A673 (cell line): ENCODE measurements around the gene NYNRIN. TPM values are rescaled to one million over a fixed set of nuclear protein-coding genes. Genes with fewer than 3 reads are reported as not detected.
"Not testable (repeated sequence)": the region's sequence is repeated elsewhere in the genome, so short reads cannot be mapped to it uniquely, and the experiment has no call there.

Experiments used
- BruUV-seq: library from RNA; stranded (reverse); fragments of 400-500 nt; replicated peaks from 2 replicates; lab custom pipeline; 2021; lab: Mats Ljungman, UMichigan
- CTCF ChIA-PET: fragments of 300-600 bp; sonication (Branson Sonifier 250); formaldehyde crosslinking; loops from one replicate; lab custom pipeline; 2022; ENCODE audit warnings: antibody characterized with exemption; lab: Charles Lee
- POLR2A ChIA-PET: fragments of 300-600 bp; sonication (Branson Sonifier 250); formaldehyde crosslinking; loops from one replicate; lab custom pipeline; 2022; ENCODE audit warnings: antibody characterized with exemption; ENCODE audit not compliant: low non-redundant PET; lab: Charles Lee
- DNase-seq: peaks from one replicate; pipeline ENCODE4 v3.0.0-alpha.2; 2015; ENCODE audit warnings: low spot score
- H3K27ac ChIP-seq: fragments of 200-600 bp; sonication (generic); 2 replicates; pipeline ENCODE4 v1.5.1; 2016; ENCODE audit warnings: mixed run types, low read depth, mild to moderate bottlenecking, mixed read lengths, antibody characterized with exemption, low read length; ENCODE audit not compliant: poor library complexity, severe bottlenecking
- H3K27me3 ChIP-seq: fragments of 200-600 bp; sonication (generic); replicated peaks from 2 replicates; pipeline ENCODE4 v1.6.1; 2017; ENCODE audit warnings: mixed run types, low read depth, mild to moderate bottlenecking, mixed read lengths, antibody characterized with exemption, low read length; ENCODE audit not compliant: insufficient read depth, poor library complexity
- H3K36me3 ChIP-seq: fragments of 200-600 bp; sonication (generic); 2 replicates; pipeline ENCODE4 v1.6.1; 2016; ENCODE audit warnings: mixed run types, mild to moderate bottlenecking, mixed read lengths, antibody characterized with exemption, low read length; ENCODE audit not compliant: insufficient read depth, poor library complexity, severe bottlenecking
- H3K4me1 ChIP-seq: fragments of 200-600 bp; sonication (generic); 2 replicates; pipeline ENCODE4 v1.6.1; 2017; ENCODE audit warnings: mixed run types, mild to moderate bottlenecking, mixed read lengths, antibody characterized with exemption, low read length; ENCODE audit not compliant: insufficient read depth, poor library complexity, severe bottlenecking
- H3K4me3 ChIP-seq: fragments of 200-600 bp; sonication (generic); 2 replicates; pipeline ENCODE4 v1.5.1; 2016; ENCODE audit warnings: low read depth, mixed run types, mild to moderate bottlenecking, mixed read lengths, low read length; ENCODE audit not compliant: poor library complexity, severe bottlenecking
- H3K9me3 ChIP-seq: fragments of 200-600 bp; sonication (generic); 2 replicates; pipeline ENCODE4 v1.6.1; 2016; ENCODE audit warnings: mixed run types, low read depth, mild to moderate bottlenecking, mixed read lengths, antibody characterized with exemption, low read length; ENCODE audit not compliant: poor library complexity, severe bottlenecking
- EZH2 ChIP-seq: fragments of 200-600 bp; sonication (generic); IDR thresholded peaks from 2 replicates; pipeline ENCODE4 v1.6.1; 2017; ENCODE audit warnings: borderline replicate concordance, low read depth, mild to moderate bottlenecking, mixed read lengths, antibody characterized with exemption, low read length; ENCODE audit not compliant: poor library complexity, severe bottlenecking
- intact Hi-C: fragments of 100-400 bp; cut with micrococcal nuclease; formaldehyde crosslinking; loops from one replicate; pipeline ENCODE4 v1.10.0; 2022; ENCODE audit not compliant: unreplicated experiment
- total RNA-seq: library from RNA; stranded (reverse); gene quantifications from 2 replicates; pipeline ENCODE4 v1.2.3, GENCODE V29; 2021
- TF ChIP-seq, protein P1 (sequence below): fragments of 300-800, 200-600 bp; sonication (generic); conservative IDR thresholded peaks from 2 replicates; pipeline ENCODE4 v1.5.1; 2017; ENCODE audit warnings: low read depth, mild to moderate bottlenecking, antibody characterized with exemption, low read length, moderate library complexity, mixed read lengths

The NYNRIN gene
- total RNA-seq, 1 experiment from 2014 or later: 8.6 TPM

GRCh38 chr14:24442240-24443052 lies 43.6 kb downstream of the NYNRIN start, which contains the start of gene SDR39U1:
TSS of gene SDR39U1 (minus strand) at chr14:24442776. CDS start at chr14:24442769, 7 bp downstream.
- TF ChIP-seq EZH2: no peak
- TF ChIP-seq, protein P1, sequence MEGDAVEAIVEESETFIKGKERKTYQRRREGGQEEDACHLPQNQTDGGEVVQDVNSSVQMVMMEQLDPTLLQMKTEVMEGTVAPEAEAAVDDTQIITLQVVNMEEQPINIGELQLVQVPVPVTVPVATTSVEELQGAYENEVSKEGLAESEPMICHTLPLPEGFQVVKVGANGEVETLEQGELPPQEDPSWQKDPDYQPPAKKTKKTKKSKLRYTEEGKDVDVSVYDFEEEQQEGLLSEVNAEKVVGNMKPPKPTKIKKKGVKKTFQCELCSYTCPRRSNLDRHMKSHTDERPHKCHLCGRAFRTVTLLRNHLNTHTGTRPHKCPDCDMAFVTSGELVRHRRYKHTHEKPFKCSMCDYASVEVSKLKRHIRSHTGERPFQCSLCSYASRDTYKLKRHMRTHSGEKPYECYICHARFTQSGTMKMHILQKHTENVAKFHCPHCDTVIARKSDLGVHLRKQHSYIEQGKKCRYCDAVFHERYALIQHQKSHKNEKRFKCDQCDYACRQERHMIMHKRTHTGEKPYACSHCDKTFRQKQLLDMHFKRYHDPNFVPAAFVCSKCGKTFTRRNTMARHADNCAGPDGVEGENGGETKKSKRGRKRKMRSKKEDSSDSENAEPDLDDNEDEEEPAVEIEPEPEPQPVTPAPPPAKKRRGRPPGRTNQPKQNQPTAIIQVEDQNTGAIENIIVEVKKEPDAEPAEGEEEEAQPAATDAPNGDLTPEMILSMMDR: 0 out of 2 replicates have a peak, but pooled peaks have one; percentile 9
- ChIA-PET POLR2A (interaction anchor here (0.5 kb wide), 1 partner anchor 11 kb away, joined by 6 read pairs; no protein-coding TSS in a partner anchor), CTCF (interaction anchor here (0.6 to 1.4 kb wide), 5 partner anchors 11 to 268 kb away, joined by 3 to 13 read pairs (median 5); partner anchors contain the start of gene TINF2)
- intact Hi-C loops: no loop called here
- Histone ChIP-seq H3K27me3 (no peaks in the 10 kb centered on the region), H3K4me1 (peaks cover 12% of the 10 kb centered on the region), H3K9me3 (no peaks in the 10 kb centered on the region), H3K27ac (peak within 1 kb of the TSS; percentile 97), H3K4me3 (peak within 1 kb of the TSS; percentile 76), H3K36me3 (peaks cover 39% of the 10 kb centered on the region)
- DNase-seq: peak; percentile 99
- BruUV-seq: TSS peak; percentile 53

DNA sequence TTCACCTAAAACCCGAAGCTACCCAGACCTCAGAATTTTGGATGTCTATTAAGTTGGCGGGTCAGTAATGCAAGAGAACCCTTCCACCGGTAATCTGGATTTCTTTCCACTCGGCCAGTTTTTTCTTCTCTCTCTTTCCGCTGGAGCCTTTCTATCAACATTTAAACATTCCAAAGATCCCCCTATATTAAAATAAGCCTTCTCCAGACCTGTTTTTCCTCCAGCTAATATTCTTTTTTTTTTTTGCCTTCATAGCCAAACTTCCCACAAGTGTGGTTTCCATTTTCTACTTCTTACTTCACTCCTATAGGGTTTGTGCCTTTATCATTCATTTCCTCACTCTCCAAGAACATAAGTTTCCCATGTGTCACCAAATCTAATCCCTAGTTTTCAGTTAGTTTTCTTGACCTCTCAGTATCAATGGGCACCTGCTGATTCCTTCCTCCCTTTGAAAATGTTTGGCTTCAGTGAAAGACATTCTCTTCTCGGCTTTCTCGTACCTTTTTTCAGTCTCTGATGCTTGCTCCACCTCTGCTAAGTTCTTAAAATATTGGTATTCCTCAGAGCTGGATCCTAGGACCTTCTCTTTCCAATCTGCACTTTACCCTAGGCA lies 44.4 kb downstream of the NYNRIN start:
- no peak for DNase-seq
- POLR2A ChIA-PET: no interaction called here
- intact Hi-C loops: no loop called here
- BruUV-seq: TSS peak; percentile 93
- peak overlapping the region; percentile 76 for H3K4me3 ChIP-seq
- CTCF ChIA-PET: no interaction called here
- H3K9me3 ChIP-seq: no peaks in the 10 kb centered on the region
- peak overlapping the region; percentile 97 for H3K27ac ChIP-seq
- TF ChIP-seq EZH2: no peak
- TF ChIP-seq, protein P1: no peak
- H3K27me3 ChIP-seq: no peaks in the 10 kb centered on the region
- peaks cover 11% of the 10 kb centered on the region for H3K4me1 ChIP-seq
- peaks cover 32% of the 10 kb centered on the region for H3K36me3 ChIP-seq

DNA sequence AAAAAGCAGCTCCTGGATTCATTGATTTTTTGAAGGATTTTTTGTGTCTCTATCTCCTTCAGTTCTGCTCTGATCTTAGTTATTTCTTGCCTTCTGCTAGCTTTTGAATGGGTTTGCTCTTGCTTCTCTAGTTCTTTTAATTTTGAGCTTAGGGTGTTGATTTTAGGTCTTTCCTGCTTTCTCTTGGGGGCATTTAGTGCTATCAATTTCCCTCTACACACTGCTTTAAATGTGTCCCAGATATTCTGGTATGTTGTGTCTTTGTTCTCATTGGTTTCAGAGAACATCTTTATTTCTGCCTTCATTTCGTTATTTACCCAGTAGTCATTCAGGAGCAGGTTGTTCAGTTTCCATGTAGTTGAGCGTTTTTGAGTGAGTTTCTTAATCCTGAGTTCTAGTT lies 52.0 kb downstream of the NYNRIN start:
- H3K27me3 ChIP-seq, POLR2A ChIA-PET, intact Hi-C loops, H3K4me3 ChIP-seq, CTCF ChIA-PET, H3K4me1 ChIP-seq, H3K9me3 ChIP-seq, H3K27ac ChIP-seq, BruUV-seq, H3K36me3 ChIP-seq, DNase-seq: not testable (repeated sequence)
